Liver (tissue), 3 donors: ENCODE data around the gene PHF11.

Source experiments
- FOXA1 ChIP-seq: IDR thresholded peaks from 2 replicates; pipeline ENCODE4 v1.6.1; 2016; ENCODE audit warnings: antibody characterized with exemption
- JUND ChIP-seq, 2 donors: IDR thresholded peaks; 2 replicates each; pipeline ENCODE4 v1.6.1; 2016; ENCODE audit warnings: antibody characterized with exemption in 2 of 2
- RAD21 ChIP-seq, 2 donors: IDR thresholded peaks; 2 replicates each; pipeline ENCODE4 v1.6.1; 2016; ENCODE audit warnings: antibody characterized with exemption in 2 of 2, mild to moderate bottlenecking in 2 of 2
- SP1 ChIP-seq: IDR thresholded peaks from 2 replicates; pipeline ENCODE4 v1.6.1; 2018; ENCODE audit warnings: antibody characterized with exemption, mild to moderate bottlenecking
- TAF1 ChIP-seq: conservative IDR thresholded peaks from 2 replicates; pipeline ENCODE4 v1.6.1; 2016; ENCODE audit warnings: antibody characterized with exemption, mild to moderate bottlenecking
- YY1 ChIP-seq: IDR thresholded peaks from 2 replicates; pipeline ENCODE4 v1.6.1; 2016; ENCODE audit warnings: antibody characterized with exemption, mild to moderate bottlenecking
- TF ChIP-seq, protein P1 (sequence below): fragments of 150-350 bp; IDR thresholded peaks from 2 replicates; pipeline ENCODE4 v1.5.1; 2017; ENCODE audit warnings: improper control_type of control experiment, low read depth, low read length; ENCODE audit not compliant: missing input control
- TF ChIP-seq, protein P2 (sequence below): IDR thresholded peaks from 2 replicates; pipeline ENCODE4 v1.6.1; 2016; ENCODE audit warnings: antibody characterized with exemption
- TF ChIP-seq, protein P3 (sequence below): IDR thresholded peaks from 2 replicates; pipeline ENCODE4 v1.6.1; 2016; ENCODE audit warnings: antibody characterized with exemption
- TF ChIP-seq, protein P4 (sequence below): IDR thresholded peaks from 2 replicates; pipeline ENCODE4 v1.6.1; 2016; ENCODE audit warnings: antibody characterized with exemption, mild to moderate bottlenecking
- TF ChIP-seq, protein P5 (sequence below): IDR thresholded peaks from 2 replicates; pipeline ENCODE4 v1.6.1; 2016; ENCODE audit warnings: antibody characterized with exemption
- donor health status: healthy.
- donor health status: healthy.

DNA sequence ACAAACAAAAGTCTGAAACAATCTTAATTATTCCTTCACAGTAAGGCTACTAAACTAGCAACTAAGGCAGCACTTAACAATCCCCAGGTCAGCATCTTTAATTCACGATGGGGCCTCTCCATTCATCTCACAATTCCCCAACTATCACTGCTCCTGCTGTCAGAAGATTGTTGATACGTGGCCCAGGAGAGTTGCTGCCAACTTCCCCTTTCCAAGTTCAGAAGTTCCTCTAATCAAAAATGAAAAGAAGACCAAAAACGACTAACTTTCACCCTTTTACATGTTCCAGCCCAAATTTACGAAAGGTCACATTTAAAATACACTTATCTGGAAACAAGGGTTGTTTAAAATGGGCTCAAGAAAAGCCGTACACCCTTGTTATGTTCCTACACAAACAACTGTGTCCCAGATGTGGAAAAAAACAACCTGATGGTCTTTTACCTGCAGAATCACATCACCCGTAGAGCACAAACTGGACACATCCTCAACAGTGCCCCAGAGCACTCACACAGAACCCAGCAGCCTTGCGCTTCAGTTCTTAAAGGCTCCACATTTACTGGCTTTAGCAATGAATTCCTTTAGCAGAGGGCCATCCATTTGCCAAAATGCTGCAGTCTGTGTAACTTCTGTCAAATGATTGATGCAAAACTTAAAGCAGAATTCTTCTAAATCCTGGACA, 38.0 kb downstream of the PHF11 start:
- TF ChIP-seq, protein P1, sequence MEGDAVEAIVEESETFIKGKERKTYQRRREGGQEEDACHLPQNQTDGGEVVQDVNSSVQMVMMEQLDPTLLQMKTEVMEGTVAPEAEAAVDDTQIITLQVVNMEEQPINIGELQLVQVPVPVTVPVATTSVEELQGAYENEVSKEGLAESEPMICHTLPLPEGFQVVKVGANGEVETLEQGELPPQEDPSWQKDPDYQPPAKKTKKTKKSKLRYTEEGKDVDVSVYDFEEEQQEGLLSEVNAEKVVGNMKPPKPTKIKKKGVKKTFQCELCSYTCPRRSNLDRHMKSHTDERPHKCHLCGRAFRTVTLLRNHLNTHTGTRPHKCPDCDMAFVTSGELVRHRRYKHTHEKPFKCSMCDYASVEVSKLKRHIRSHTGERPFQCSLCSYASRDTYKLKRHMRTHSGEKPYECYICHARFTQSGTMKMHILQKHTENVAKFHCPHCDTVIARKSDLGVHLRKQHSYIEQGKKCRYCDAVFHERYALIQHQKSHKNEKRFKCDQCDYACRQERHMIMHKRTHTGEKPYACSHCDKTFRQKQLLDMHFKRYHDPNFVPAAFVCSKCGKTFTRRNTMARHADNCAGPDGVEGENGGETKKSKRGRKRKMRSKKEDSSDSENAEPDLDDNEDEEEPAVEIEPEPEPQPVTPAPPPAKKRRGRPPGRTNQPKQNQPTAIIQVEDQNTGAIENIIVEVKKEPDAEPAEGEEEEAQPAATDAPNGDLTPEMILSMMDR: no peak
- no peak for TF ChIP-seq SP1
- no peak for TF ChIP-seq RAD21 (IDR thresholded peaks at IDR 0.05)
- no peak for TF ChIP-seq YY1
- TF ChIP-seq, protein P2, sequence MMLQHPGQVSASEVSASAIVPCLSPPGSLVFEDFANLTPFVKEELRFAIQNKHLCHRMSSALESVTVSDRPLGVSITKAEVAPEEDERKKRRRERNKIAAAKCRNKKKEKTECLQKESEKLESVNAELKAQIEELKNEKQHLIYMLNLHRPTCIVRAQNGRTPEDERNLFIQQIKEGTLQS: no peak
- TF ChIP-seq, protein P3, sequence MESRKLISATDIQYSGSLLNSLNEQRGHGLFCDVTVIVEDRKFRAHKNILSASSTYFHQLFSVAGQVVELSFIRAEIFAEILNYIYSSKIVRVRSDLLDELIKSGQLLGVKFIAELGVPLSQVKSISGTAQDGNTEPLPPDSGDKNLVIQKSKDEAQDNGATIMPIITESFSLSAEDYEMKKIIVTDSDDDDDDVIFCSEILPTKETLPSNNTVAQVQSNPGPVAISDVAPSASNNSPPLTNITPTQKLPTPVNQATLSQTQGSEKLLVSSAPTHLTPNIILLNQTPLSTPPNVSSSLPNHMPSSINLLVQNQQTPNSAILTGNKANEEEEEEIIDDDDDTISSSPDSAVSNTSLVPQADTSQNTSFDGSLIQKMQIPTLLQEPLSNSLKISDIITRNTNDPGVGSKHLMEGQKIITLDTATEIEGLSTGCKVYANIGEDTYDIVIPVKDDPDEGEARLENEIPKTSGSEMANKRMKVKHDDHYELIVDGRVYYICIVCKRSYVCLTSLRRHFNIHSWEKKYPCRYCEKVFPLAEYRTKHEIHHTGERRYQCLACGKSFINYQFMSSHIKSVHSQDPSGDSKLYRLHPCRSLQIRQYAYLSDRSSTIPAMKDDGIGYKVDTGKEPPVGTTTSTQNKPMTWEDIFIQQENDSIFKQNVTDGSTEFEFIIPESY: no peak
- TF ChIP-seq, protein P4, sequence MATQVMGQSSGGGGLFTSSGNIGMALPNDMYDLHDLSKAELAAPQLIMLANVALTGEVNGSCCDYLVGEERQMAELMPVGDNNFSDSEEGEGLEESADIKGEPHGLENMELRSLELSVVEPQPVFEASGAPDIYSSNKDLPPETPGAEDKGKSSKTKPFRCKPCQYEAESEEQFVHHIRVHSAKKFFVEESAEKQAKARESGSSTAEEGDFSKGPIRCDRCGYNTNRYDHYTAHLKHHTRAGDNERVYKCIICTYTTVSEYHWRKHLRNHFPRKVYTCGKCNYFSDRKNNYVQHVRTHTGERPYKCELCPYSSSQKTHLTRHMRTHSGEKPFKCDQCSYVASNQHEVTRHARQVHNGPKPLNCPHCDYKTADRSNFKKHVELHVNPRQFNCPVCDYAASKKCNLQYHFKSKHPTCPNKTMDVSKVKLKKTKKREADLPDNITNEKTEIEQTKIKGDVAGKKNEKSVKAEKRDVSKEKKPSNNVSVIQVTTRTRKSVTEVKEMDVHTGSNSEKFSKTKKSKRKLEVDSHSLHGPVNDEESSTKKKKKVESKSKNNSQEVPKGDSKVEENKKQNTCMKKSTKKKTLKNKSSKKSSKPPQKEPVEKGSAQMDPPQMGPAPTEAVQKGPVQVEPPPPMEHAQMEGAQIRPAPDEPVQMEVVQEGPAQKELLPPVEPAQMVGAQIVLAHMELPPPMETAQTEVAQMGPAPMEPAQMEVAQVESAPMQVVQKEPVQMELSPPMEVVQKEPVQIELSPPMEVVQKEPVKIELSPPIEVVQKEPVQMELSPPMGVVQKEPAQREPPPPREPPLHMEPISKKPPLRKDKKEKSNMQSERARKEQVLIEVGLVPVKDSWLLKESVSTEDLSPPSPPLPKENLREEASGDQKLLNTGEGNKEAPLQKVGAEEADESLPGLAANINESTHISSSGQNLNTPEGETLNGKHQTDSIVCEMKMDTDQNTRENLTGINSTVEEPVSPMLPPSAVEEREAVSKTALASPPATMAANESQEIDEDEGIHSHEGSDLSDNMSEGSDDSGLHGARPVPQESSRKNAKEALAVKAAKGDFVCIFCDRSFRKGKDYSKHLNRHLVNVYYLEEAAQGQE: no peak
- TF ChIP-seq FOXA1: no peak
- TF ChIP-seq, protein P5, sequence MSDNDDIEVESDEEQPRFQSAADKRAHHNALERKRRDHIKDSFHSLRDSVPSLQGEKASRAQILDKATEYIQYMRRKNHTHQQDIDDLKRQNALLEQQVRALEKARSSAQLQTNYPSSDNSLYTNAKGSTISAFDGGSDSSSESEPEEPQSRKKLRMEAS: no peak
- no peak for TF ChIP-seq TAF1
- TF ChIP-seq JUND (IDR thresholded peaks at IDR 0.05): no peak
